RWPE2 (cell line): ENCODE data around the gene AMBP.

Experiments
- ATAC-seq: fragments of 200-7000 bp; cut with Tn5 transposase; 3 replicates; pipeline ENCODE4 v1.9.1; 2021; ENCODE audit warnings: low read depth
- DNase-seq: peaks from one replicate; pipeline ENCODE4 v3.0.0-alpha.2; 2020; ENCODE audit warnings: low spot score
- H3K27ac ChIP-seq: fragments of 450-650 bp; 2 replicates; pipeline ENCODE4 v1.5.1; 2017; ENCODE audit warnings: mild to moderate bottlenecking; ENCODE audit not compliant: poor library complexity, severe bottlenecking
- H3K27me3 ChIP-seq: fragments of 250-450 bp; sonication (Bioruptor Pico); 2 replicates; pipeline ENCODE4 v1.5.1; 2021; ENCODE audit warnings: mild to moderate bottlenecking, moderate library complexity; ENCODE audit not compliant: insufficient read depth, poor library complexity, severe bottlenecking
- H3K36me3 ChIP-seq: fragments of 250-450 bp; sonication (Bioruptor Pico); 2 replicates; pipeline ENCODE4 v1.5.1; 2020; ENCODE audit warnings: low read depth, mild to moderate bottlenecking, moderate library complexity
- H3K4me1 ChIP-seq: fragments of 250-450 bp; sonication (Bioruptor Pico); 2 replicates; pipeline ENCODE4 v1.5.1; 2021; ENCODE audit warnings: mild to moderate bottlenecking, moderate library complexity; ENCODE audit not compliant: insufficient read depth, poor library complexity, severe bottlenecking
- H3K4me3 ChIP-seq: fragments of 250-450 bp; sonication (Bioruptor Pico); 2 replicates; pipeline ENCODE4 v1.5.1; 2021; ENCODE audit warnings: mild to moderate bottlenecking, moderate library complexity; ENCODE audit not compliant: severe bottlenecking
- H3K9me3 ChIP-seq: fragments of 250-450 bp; sonication (Bioruptor Pico); 2 replicates; pipeline ENCODE4 v1.5.1; 2021; ENCODE audit warnings: mild to moderate bottlenecking, moderate library complexity; ENCODE audit not compliant: severe bottlenecking
- CTCF ChIP-seq: fragments of 450-650 bp; IDR thresholded peaks from one replicate; pipeline ENCODE4 v1.5.1; 2017; ENCODE audit warnings: mild to moderate bottlenecking, moderate library complexity; ENCODE audit not compliant: poor library complexity, severe bottlenecking

The AMBP gene

DNA sequence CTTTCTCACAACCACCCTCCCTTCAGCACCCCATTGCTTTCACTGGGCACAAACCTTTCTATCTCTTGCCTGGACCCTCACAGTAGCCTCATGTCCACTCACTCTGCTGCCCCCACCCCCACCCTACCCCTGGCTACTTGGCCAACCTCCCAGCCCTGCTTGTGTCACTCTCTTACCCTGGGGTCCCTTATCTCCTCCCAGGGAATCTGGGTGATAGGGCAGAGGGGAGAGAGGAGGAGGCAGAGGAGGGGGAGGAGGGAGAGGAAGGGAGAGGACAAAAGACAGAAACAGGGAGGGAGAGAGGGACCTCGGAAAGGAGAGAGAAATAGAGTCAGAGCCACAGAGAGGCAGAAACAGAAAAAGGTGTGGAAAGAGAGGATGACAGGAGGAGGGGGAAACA, 46.0 kb upstream of the AMBP start:
- no peak overlapping the region for H3K27ac ChIP-seq
- no peak overlapping the region for H3K4me3 ChIP-seq
- H3K4me1 ChIP-seq: no peaks in the 10 kb centered on the region
- DNase-seq: no peak
- no peaks in the 10 kb centered on the region for H3K36me3 ChIP-seq
- no peak for ATAC-seq
- H3K9me3 ChIP-seq: no peaks in the 10 kb centered on the region
- TF ChIP-seq CTCF: no peak
- peaks cover 1% of the 10 kb centered on the region for H3K27me3 ChIP-seq

DNA sequence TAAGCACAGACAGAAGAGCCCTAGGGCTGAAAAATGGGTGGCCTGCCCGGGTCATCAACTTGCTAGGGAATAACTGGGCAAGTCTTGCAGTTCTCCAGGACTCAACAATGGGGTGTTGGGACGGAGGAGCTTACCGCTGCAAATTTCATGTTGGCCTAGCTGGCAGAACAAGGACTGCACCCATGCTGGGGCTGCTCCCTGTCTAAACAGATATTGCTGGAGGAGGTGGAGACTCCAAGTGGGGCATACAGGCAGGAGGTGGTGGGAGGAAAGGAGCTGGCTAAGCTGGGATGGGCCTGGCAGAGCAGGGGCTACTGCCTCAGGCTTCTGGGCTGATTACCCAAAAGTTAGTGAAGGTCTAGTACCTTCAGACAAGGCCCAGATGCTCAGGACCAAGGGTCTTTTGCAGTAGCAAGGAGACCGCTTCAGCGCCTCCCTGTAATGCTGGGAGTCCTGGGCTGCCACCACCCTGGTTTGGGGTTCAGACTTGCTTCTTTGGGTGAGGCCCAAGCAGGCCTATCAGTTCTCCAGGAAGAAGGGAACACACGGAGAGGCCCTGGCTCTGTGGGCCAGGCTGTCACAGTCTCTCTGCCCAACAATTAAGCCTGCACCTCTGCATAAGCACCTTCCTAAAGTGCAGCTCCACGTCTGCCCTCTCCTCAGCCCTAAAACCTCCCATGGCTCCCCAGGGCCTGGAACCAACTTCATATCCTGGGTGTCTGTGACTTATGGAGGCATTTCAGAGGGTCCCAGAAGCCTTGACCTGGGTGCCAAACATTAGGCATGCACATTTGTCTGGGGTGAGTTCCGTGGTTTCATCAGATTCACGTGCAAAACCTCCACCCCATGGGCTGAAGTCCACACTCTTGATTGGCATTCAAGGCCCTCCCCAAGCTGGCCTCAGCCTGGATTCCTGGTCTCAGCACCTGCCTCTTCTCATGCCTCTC, 45.2 kb upstream of the AMBP start:
- Histone ChIP-seq H3K4me1 (no peaks in the 10 kb centered on the region), H3K36me3 (no peaks in the 10 kb centered on the region), H3K27ac (no peak overlapping the region), H3K27me3 (peaks cover 8% of the 10 kb centered on the region), H3K9me3 (no peaks in the 10 kb centered on the region), H3K4me3 (no peak overlapping the region)
- no peak for DNase-seq
- no peak for TF ChIP-seq CTCF
- no peak for ATAC-seq

DNA sequence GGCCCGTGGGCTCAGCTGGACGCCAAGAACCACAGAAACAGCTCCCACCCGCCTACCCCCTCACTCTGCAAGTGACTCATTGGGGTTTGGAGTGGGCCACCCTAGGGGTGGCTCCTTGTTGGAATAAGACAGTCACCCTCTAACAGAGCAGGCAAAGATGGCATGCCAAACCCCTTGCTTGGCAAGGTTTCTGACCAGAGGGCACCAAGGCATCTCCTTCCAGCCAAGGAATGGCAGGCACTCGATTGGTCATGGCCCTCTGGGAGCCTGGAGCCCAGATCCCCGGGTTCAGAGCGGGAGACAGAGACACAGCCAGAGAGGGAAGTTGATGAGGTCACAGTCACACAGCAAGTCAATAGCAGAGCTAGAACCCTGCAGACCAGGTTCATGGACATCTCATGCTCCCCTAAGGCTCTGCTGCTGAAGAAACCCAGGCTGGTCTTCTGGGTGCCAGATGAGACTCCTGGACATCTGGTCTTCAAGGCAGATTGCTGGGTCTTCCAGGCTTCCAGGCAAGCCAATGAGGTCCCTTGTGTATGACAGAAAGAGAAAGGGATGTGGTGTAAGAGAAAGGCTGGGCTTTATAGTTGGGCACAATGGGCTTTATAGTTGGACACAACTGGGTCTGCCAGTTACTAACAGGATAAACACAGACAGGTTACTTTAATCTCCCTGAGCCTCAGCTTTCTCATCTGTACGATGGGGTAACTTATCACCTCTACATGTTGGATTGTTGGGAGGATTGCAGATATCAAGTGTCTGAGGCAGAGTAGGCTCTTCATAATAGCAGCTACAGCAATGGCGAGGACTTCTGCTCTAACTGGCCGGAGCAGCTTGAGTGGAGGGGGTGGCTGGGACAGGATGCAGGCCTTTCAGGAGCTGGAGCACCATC, 44.3 kb upstream of the AMBP start:
- Histone ChIP-seq H3K4me1 (no peaks in the 10 kb centered on the region), H3K27ac (no peak overlapping the region), H3K27me3 (peaks cover 11% of the 10 kb centered on the region), H3K9me3 (no peaks in the 10 kb centered on the region), H3K4me3 (no peak overlapping the region), H3K36me3 (no peaks in the 10 kb centered on the region)
- TF ChIP-seq CTCF: no peak
- DNase-seq (no peak), ATAC-seq (no peak)

DNA sequence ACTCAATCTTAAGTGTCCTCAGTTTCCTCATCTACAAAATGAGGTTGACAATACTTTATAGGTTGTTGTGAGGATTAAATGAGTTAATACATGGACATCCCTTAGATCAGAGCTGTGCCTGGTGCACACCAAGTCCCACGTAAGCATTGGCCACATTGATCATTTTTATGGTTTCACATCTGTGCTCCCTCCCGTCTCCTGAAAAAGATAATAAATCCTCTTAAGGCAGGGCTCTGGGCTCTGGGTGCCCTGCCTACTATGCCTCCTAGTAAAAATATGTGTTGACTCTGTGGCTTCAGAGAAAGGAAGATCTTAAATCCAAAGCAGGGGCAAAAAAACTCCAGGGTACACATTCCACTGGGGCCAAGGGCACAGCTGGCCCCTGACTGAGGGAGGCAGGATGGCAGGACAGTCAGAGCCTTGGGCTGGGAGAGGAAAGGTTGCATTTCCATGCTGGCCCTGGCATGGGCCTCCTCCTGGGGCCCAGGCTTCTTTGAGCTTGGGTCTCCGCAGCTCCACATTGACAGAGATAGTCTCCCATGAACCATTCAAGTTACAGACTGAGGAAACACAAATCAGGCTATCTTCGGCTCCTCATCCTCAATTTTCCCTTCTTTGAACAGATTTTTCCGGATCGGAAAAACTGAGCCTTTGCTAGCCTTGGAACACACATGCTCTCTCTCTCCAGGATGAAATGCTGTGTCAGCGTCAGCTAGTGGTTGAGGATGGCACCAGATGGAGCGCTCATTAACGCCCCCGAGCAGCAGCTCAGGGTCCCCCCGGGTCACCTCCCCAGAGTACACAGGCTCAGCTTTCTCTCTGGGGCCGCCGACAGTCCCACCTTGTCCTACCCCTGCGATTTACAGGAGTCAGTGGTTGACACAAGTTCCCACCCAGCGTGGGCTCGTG, 43.4 kb upstream of the AMBP start:
- Histone ChIP-seq H3K36me3 (no peaks in the 10 kb centered on the region), H3K4me1 (no peaks in the 10 kb centered on the region), H3K27me3 (peaks cover 11% of the 10 kb centered on the region), H3K4me3 (no peak overlapping the region), H3K9me3 (no peaks in the 10 kb centered on the region), H3K27ac (no peak overlapping the region)
- TF ChIP-seq CTCF: no peak
- DNase-seq (no peak), ATAC-seq (no peak)
